HepG2 (cell line): ENCODE results near the gene MEMO1. TPM values are rescaled to one million over a fixed set of nuclear protein-coding genes. Genes with fewer than 3 reads are reported as not detected.

Source experiments
- ATAC-seq: fragments of 200-7000 bp; cut with Tn5 transposase; 3 replicates; pipeline ENCODE4 v1.9.1; 2020; ENCODE audit warnings: mild to moderate bottlenecking, moderate library complexity
- BruUV-seq: library from RNA; stranded (reverse); fragments of 400-500 nt; replicated peaks from 2 replicates; lab custom pipeline; 2021; lab: Mats Ljungman, UMichigan
- CTCF ChIA-PET: fragments of 300-600 bp; formaldehyde crosslinking; extraction: SDS; loops from one replicate; lab custom pipeline; 2021; ENCODE audit warnings: low total read pairs, inconsistent platforms, low intra/inter-chr PET ratio; lab: Yijun Ruan, JAX
- POLR2A ChIA-PET: fragments of 350-600 bp; sonication (Branson Sonifier 250); formaldehyde crosslinking; loops from one replicate; lab custom pipeline; 2020; ENCODE audit warnings: antibody characterized with exemption, inconsistent platforms; lab: Yijun Ruan, JAX
- DNase-seq: peaks from one replicate; pipeline ENCODE4 v3.0.0-alpha.2; 2015; ENCODE audit warnings: low spot score
- FAIRE-seq: peaks from 3 replicates; lab custom pipeline; 2011; peaks lifted over from hg19 to GRCh38; lab: Jason Lieb, UNC
- H2AFZ ChIP-seq: one replicate; pipeline ENCODE4 v1.6.1; 2011; ENCODE audit warnings: low read length, inconsistent platforms
- H3K27ac ChIP-seq: fragments of 300-600 bp; 3 replicates; pipeline ENCODE4 v1.8.0; 2011; ENCODE audit warnings: mixed run types, mild to moderate bottlenecking, mixed read lengths, low read length, inconsistent platforms; ENCODE audit not compliant: insufficient read depth; ENCODE audit errors: extremely low read length
- H3K27me3 ChIP-seq, 2 experiments: fragments of 200-600 bp in 1 of 2; 2 replicates in 1 of 2; 3 replicates in 1 of 2; pipeline versions ENCODE4 v1.6.0 to v1.8.0; 2011; ENCODE audit warnings: low read length in 2 of 2, mild to moderate bottlenecking in 2 of 2, moderate library complexity in 2 of 2, inconsistent platforms in 1 of 2; ENCODE audit not compliant: insufficient read depth in 2 of 2, control insufficient read depth in 1 of 2
- H3K36me3 ChIP-seq, 2 experiments: fragments of 200-600 bp in 1 of 2; replicated peaks in 1 of 2; 2 replicates in 1 of 2; 3 replicates in 1 of 2; pipeline versions ENCODE4 v1.5.1 to v1.8.0; 2011; ENCODE audit warnings: low read length in 2 of 2, inconsistent platforms in 1 of 2; ENCODE audit not compliant: insufficient read depth in 2 of 2, control insufficient read depth in 1 of 2
- H3K4me1 ChIP-seq: 2 replicates; pipeline ENCODE4 v1.5.1; 2012; ENCODE audit warnings: low read length, inconsistent platforms; ENCODE audit not compliant: insufficient read depth
- H3K4me2 ChIP-seq: 2 replicates; pipeline ENCODE4 v1.6.0; 2011; ENCODE audit warnings: low read depth, low read length, inconsistent platforms
- H3K4me3 ChIP-seq, 3 experiments: fragments of 200-600 bp in 1 of 3; sonication (generic), shearing (Covaris generic) in 1 of 3; replicated peaks in 1 of 3; 2 replicates each; pipeline ENCODE4 v1.5.1; 2011 to 2016; ENCODE audit warnings: low read length in 3 of 3, inconsistent platforms in 2 of 3, low read depth in 2 of 3, mild to moderate bottlenecking in 2 of 3, control low read depth in 1 of 3, mixed read lengths in 1 of 3; ENCODE audit not compliant: insufficient read depth in 1 of 3
- H3K79me2 ChIP-seq: one replicate; pipeline ENCODE4 v1.6.1; 2011; ENCODE audit warnings: low read length, inconsistent platforms; ENCODE audit not compliant: insufficient read depth
- H3K9ac ChIP-seq: 2 replicates; pipeline ENCODE4 v1.6.0; 2011; ENCODE audit warnings: mild to moderate bottlenecking, low read depth, low read length, inconsistent platforms; ENCODE audit not compliant: insufficient read depth
- H3K9me3 ChIP-seq: 2 replicates; pipeline ENCODE4 v1.5.1; 2012; ENCODE audit warnings: mild to moderate bottlenecking, low read length
- H4K20me1 ChIP-seq: 2 replicates; pipeline ENCODE4 v1.6.0; 2011; ENCODE audit warnings: inconsistent platforms, mild to moderate bottlenecking, low read length, moderate library complexity; ENCODE audit not compliant: insufficient read depth
- ELF1 ChIP-seq: sonication (generic); formaldehyde crosslinking; IDR thresholded peaks from 2 replicates; pipeline ENCODE4 v1.4.0; 2020; ENCODE audit warnings: missing genetic modification reagents
- GABPB1 ChIP-seq: IDR thresholded peaks from 2 replicates; pipeline ENCODE4 v1.6.1; 2016; ENCODE audit warnings: mild to moderate bottlenecking, missing genetic modification reagents, moderate library complexity, missing compliant biosample characterization
- HNRNPK ChIP-seq: fragments of 200-400 bp; formaldehyde crosslinking; IDR thresholded peaks from 2 replicates; pipeline ENCODE4 v1.6.1; 2018; ENCODE audit warnings: low read length, low read depth, moderate library complexity, mild to moderate bottlenecking; ENCODE audit not compliant: poor library complexity, severe bottlenecking
- MAFF ChIP-seq: IDR thresholded peaks from 2 replicates; pipeline ENCODE4 v1.6.1; 2011; ENCODE audit warnings: low read depth, low read length, improper control_type of control experiment
- MAFK ChIP-seq, 2 experiments: IDR thresholded peaks in 1 of 2; conservative IDR thresholded peaks in 1 of 2; 2 replicates each; pipeline ENCODE4 v1.6.1; 2011; ENCODE audit warnings: improper control_type of control experiment in 2 of 2, low read length in 2 of 2
- PCBP2 ChIP-seq: fragments of 200-400 bp; formaldehyde crosslinking; optimal IDR thresholded peaks from 2 replicates; pipeline ENCODE3; 2018; ENCODE audit warnings: low read length, low read depth; ENCODE audit not compliant: poor library complexity, severe bottlenecking
- RBM22 ChIP-seq: fragments of 200-400 bp; formaldehyde crosslinking; optimal IDR thresholded peaks from 2 replicates; pipeline ENCODE3; 2017; ENCODE audit warnings: mild to moderate bottlenecking, low read length, moderate library complexity
- ZNF432 ChIP-seq: sonication (generic); formaldehyde crosslinking; IDR thresholded peaks from 2 replicates; pipeline ENCODE4 v1.5.0; 2020; ENCODE audit warnings: missing genetic modification reagents, mild to moderate bottlenecking, borderline replicate concordance
- ZNF468 ChIP-seq: sonication (generic); formaldehyde crosslinking; IDR thresholded peaks from 2 replicates; pipeline ENCODE4 v1.8.0; 2022; ENCODE audit warnings: mild to moderate bottlenecking, moderate library complexity, missing genetic modification reagents
- ZNF496 ChIP-seq: sonication (generic); formaldehyde crosslinking; IDR thresholded peaks from 2 replicates; pipeline ENCODE4 v1.8.1; 2023; ENCODE audit warnings: mild to moderate bottlenecking, moderate library complexity, missing genetic modification reagents; ENCODE audit not compliant: insufficient replicate concordance
- ZNF720 ChIP-seq: sonication (generic); formaldehyde crosslinking; IDR thresholded peaks from 2 replicates; pipeline ENCODE4 v1.4.0; 2020; ENCODE audit warnings: missing genetic modification reagents
- ZNF768 ChIP-seq: sonication (generic); formaldehyde crosslinking; IDR thresholded peaks from 2 replicates; pipeline ENCODE4 v1.4.0; 2020; ENCODE audit warnings: missing genetic modification reagents
- WGBS: methylation state at CpG from one replicate; pipeline ENCODE4 v1.1.6; 2017; ENCODE audit warnings: low lambda C conversion rate; 5-methylcytosine and 5-hydroxymethylcytosine counted together
- in situ Hi-C: cut with HindIII; loops from 2 replicates; pipeline ENCODE4 v1.10.0; 2017; ENCODE audit warnings: low pct_unique_long_range_greater_than_20kb; ENCODE audit not compliant: extremely low pct_ligation_motif_present
- intact Hi-C: fragments of 100-400 bp; cut with micrococcal nuclease; formaldehyde crosslinking; loops from one replicate; pipeline ENCODE4 v1.10.0; 2022; ENCODE audit not compliant: unreplicated experiment
- polyA plus RNA-seq, 8 experiments: library from polyadenylated mRNA; depleted of rRNA in 3 of 8; stranded (reverse) in 7 of 8; unstranded in 1 of 8; fragments of >200 nt; fragmentation: Illumina TruSeq in 4 of 8; extraction: Trizol in 4 of 8; gene quantifications; 2 replicates each; pipeline versions ENCODE4 v1.2.1 to v1.2.3, GENCODE V29; 2011 to 2016; ENCODE audit warnings: low read depth in 4 of 8, missing spikeins in 1 of 8, mixed read lengths in 1 of 8; ENCODE audit not compliant: insufficient read depth in 1 of 8
- total RNA-seq, 5 experiments: library from RNA; depleted of rRNA; stranded (reverse); fragments of >200 nt; fragmentation: Illumina TruSeq; extraction: Trizol; gene quantifications; 2 replicates each; pipeline ENCODE4 v1.2.3, GENCODE V29; 2016; ENCODE audit warnings: low read depth in 1 of 5
- TF ChIP-seq, protein P1 (sequence below), 2 experiments: fragments of 450-650 bp in 1 of 2; sonication (generic) in 1 of 2; formaldehyde crosslinking; IDR thresholded peaks; 2 replicates each; pipeline versions ENCODE4 v1.5.0 to v1.8.0; 2020 to 2022; ENCODE audit warnings: mild to moderate bottlenecking in 1 of 2, missing genetic modification reagents in 1 of 2
- TF ChIP-seq, protein P2 (sequence below): sonication (generic); formaldehyde crosslinking; IDR thresholded peaks from 2 replicates; pipeline ENCODE4 v1.4.0; 2020; ENCODE audit warnings: missing genetic modification reagents

MEMO1 gene
- total and polyA plus RNA-seq, 2 of the 13 experiments (the other 11 are each of a cell fraction or from before 2014, with no cell fraction given) = 69.8 to 81.6 TPM

DNA sequence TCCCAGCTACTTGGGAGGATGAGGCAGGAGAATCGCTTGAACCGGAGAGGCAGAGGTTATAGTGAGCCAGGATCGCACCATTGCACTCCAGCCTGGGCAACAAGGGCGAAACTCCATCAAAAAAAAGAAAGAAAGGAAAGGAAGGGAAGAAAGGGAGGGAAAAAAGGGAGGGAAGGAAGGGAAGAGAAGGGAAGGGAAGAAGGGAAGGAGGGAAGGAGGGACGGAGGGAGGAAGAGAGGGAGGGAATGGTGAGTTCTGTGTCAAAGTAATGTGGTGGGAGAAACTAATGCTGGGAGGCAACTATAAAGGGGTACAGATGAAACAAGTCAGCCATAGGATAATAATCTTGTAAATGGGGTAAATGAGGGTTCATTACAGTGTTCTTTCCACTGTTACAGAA is 45.7 kb downstream of the MEMO1 start:
- CTCF ChIA-PET = no interaction called here
- Histone ChIP-seq H3K27ac (no peak overlapping the region), H3K9me3 (no peaks in the 10 kb centered on the region), H3K27me3 (no peaks in the 10 kb centered on the region), H3K4me1 (no peaks in the 10 kb centered on the region), H3K79me2 (peaks cover 64% of the 10 kb centered on the region), H4K20me1 (no peaks in the 10 kb centered on the region; the same call in 1 of the 2 replicates), H3K9ac (no peak overlapping the region)
- FAIRE-seq = no peak
- no peak for ATAC-seq
- BruUV-seq = no TSS peak
- WGBS = 95% methylated on average over 5 of the region's 5 CpGs
- DNase-seq = no peak
- intact Hi-C loops = no loop called here
- TF ChIP-seq ZNF496 (CRISPR knock-in tag) (no peak), GABPB1 (no peak), PCBP2 (peak; percentile 34), HNRNPK (peak; percentile 67)
- TF ChIP-seq, all 625 proteins: peak for 2
- Histone ChIP-seq H3K36me3 (no peaks in the 10 kb centered on the region; a peak in 1 of 5 replicates), H3K4me2 (no peak overlapping the region), H3K4me3 (no peak overlapping the region), H2AFZ (no peak overlapping the region)
- in situ Hi-C loops = no loop called here
- POLR2A ChIA-PET = no interaction called here

DNA sequence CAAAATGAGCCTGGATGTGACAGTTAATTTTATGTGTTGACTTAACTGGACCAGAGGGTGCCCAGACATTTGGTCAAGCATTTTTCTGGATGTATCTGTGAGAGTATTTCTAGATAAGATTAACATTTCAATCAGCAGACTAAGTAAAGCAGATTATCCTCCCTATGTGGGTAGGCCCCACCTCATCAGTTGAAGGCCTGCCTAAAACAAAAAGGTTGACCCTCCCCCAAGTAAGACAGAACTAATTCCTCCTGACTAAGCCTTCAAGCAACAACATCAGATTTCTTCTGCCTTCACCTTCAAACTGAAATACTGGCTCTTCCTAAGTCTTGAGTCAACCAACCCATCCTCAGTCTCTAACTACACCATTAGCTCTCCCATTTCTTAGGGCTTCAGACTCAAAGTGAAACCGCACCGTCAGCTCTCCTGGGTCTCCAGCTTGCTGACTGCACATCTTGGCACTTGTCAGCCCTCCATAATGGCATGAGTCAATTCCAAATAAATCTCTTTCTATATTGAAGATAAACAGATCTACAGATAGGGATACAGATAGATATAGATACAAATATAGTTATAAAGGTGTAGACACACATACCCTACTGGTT is 47.9 kb downstream of the MEMO1 start:
- no peak overlapping the region for H3K9ac ChIP-seq
- H2AFZ ChIP-seq = no peak overlapping the region
- intact Hi-C loops = no loop called here
- H3K4me2 ChIP-seq = no peak overlapping the region
- no TSS peak for BruUV-seq
- no peak overlapping the region for H3K4me3 ChIP-seq
- TF ChIP-seq MAFF (peak; percentile 68), ZNF768 (CRISPR knock-in tag) (no peak), ELF1 (CRISPR knock-in tag) (no peak), ZNF468 (CRISPR knock-in tag) (no peak), ZNF432 (CRISPR knock-in tag) (no peak), RBM22 (peak; percentile 45), MAFK (conservative IDR thresholded peaks at IDR 0.05 in 1 of 2, IDR thresholded peaks at IDR 0.05 in 1 of 2; ENCODE audit: low read length in 2 of 2) (peak; percentile 54 to 76), ZNF720 (CRISPR knock-in tag) (no peak)
- TF ChIP-seq, protein P1, sequence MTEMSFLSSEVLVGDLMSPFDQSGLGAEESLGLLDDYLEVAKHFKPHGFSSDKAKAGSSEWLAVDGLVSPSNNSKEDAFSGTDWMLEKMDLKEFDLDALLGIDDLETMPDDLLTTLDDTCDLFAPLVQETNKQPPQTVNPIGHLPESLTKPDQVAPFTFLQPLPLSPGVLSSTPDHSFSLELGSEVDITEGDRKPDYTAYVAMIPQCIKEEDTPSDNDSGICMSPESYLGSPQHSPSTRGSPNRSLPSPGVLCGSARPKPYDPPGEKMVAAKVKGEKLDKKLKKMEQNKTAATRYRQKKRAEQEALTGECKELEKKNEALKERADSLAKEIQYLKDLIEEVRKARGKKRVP (CRISPR knock-in tag; IDR thresholded peaks at IDR 0.05) = no peak
- TF ChIP-seq, protein P2, sequence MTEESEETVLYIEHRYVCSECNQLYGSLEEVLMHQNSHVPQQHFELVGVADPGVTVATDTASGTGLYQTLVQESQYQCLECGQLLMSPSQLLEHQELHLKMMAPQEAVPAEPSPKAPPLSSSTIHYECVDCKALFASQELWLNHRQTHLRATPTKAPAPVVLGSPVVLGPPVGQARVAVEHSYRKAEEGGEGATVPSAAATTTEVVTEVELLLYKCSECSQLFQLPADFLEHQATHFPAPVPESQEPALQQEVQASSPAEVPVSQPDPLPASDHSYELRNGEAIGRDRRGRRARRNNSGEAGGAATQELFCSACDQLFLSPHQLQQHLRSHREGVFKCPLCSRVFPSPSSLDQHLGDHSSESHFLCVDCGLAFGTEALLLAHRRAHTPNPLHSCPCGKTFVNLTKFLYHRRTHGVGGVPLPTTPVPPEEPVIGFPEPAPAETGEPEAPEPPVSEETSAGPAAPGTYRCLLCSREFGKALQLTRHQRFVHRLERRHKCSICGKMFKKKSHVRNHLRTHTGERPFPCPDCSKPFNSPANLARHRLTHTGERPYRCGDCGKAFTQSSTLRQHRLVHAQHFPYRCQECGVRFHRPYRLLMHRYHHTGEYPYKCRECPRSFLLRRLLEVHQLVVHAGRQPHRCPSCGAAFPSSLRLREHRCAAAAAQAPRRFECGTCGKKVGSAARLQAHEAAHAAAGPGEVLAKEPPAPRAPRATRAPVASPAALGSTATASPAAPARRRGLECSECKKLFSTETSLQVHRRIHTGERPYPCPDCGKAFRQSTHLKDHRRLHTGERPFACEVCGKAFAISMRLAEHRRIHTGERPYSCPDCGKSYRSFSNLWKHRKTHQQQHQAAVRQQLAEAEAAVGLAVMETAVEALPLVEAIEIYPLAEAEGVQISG (CRISPR knock-in tag) = no peak
- H3K27ac ChIP-seq = no peak overlapping the region
- no peaks in the 10 kb centered on the region for H3K27me3 ChIP-seq
- DNase-seq = no peak
- 99% methylated on average over 2 of the region's 2 CpGs for WGBS
- no peaks in the 10 kb centered on the region; a peak in 1 of 5 replicates for H3K36me3 ChIP-seq
- H3K4me1 ChIP-seq = no peaks in the 10 kb centered on the region
- no peaks in the 10 kb centered on the region for H3K9me3 ChIP-seq
- FAIRE-seq = no peak
- no peaks in the 10 kb centered on the region; the same call in 1 of the 2 replicates for H4K20me1 ChIP-seq
- H3K79me2 ChIP-seq = peaks cover 74% of the 10 kb centered on the region
- CTCF ChIA-PET = no interaction called here
- no peak for ATAC-seq
- POLR2A ChIA-PET = no interaction called here
- in situ Hi-C loops = no loop called here
